ENCODE results near the gene ZNF480. TPM values are rescaled to one million over a fixed set of nuclear protein-coding genes. Genes with fewer than 3 reads are reported as not detected.
A peak's percentile ranks its signal among the peaks of the same experiment; 100 is the strongest.

The ZNF480 gene
- total and polyA plus RNA-seq, 2 donors (not counting 1 experiment from before 2014, with no cell fraction given) = 6.7 to 21.8 TPM

DNA sequence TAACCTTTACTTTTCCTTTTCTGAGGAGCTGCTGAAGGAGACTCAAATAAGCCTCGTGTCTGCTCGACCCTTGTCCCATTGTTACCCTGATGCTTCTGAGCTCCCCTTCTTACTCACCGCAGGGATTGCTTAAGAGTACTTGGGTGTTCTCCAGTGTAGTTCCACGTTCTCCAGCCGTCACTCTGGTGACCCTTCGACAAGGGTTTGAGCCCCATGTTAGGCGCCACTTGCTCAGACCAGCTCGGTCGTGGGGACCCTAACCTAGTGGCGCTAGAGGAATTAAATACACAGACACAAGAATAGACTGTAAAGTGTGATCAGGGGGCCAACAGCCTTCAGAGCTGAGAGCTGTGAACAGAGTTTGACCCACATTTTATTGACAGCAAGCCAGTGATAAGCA, 10.3 kb downstream of the ZNF480 start:
- Histone ChIP-seq H4K20me1 (ENCODE audit: control insufficient read depth, insufficient read depth, low read length, poor library complexity, severe bottlenecking) (no peaks in the 10 kb centered on the region), H3K79me2 (ENCODE audit: control insufficient read depth, insufficient read depth, low read length) (peaks cover 4% of the 10 kb centered on the region), H3K4me2 (replicated peaks; ENCODE audit: low read depth, low read length, poor library complexity, severe bottlenecking) (no peak overlapping the region), H3K4me1 (ENCODE audit: control insufficient read depth in 2 of 2, insufficient read depth in 2 of 2, low read length in 2 of 2) (no peaks in the 10 kb centered on the region), H3K36me3 (replicated peaks in 1 of 2; ENCODE audit: control extremely low read depth in 1 of 2, control insufficient read depth in 1 of 2, extremely low read depth in 1 of 2, insufficient read depth in 2 of 2, low read length in 1 of 2) (peaks cover 3 to 57% of the 10 kb centered on the region in 2 experiments), H3K4me3 (ENCODE audit: control extremely low read depth in 1 of 5, extremely low read depth in 1 of 5, insufficient read depth in 1 of 5, low read depth in 2 of 5, low read length in 4 of 5) (no peak overlapping the region), H2AFZ (ENCODE audit: insufficient read depth, low read depth, low read length, poor library complexity, severe bottlenecking) (no peak overlapping the region), H3K27ac (ENCODE audit: low read length in 2 of 2) (no peak overlapping the region), H3K27me3 (replicated peaks in 1 of 4; ENCODE audit: control extremely low read depth in 1 of 4, control insufficient read depth in 3 of 4, insufficient read depth in 4 of 4, low read length in 3 of 4) (no peaks in the 10 kb centered on the region), H3K9me3 (ENCODE audit: control extremely low read depth in 1 of 3, control insufficient read depth in 2 of 3, insufficient read depth in 1 of 3, low read length in 2 of 3) (peaks cover 12 to 82% (median 75%) of the 10 kb centered on the region in 3 donors), H3K9ac (ENCODE audit: low read length) (no peak overlapping the region)
- Mint-ChIP-seq H3K4me1 (no peaks in the 10 kb centered on the region), H3K27ac (no peak overlapping the region), H3K9me3 (ENCODE audit: insufficient read depth) (peaks cover 23% of the 10 kb centered on the region), H3K27me3 (no peaks in the 10 kb centered on the region), H3K4me3 (no peak overlapping the region)
- no peak for TF ChIP-seq EZH2 (IDR thresholded peaks at IDR 0.05; ENCODE audit: borderline replicate concordance, insufficient read depth, low read depth, low read length, poor library complexity, severe bottlenecking)
- TF ChIP-seq, protein P1, sequence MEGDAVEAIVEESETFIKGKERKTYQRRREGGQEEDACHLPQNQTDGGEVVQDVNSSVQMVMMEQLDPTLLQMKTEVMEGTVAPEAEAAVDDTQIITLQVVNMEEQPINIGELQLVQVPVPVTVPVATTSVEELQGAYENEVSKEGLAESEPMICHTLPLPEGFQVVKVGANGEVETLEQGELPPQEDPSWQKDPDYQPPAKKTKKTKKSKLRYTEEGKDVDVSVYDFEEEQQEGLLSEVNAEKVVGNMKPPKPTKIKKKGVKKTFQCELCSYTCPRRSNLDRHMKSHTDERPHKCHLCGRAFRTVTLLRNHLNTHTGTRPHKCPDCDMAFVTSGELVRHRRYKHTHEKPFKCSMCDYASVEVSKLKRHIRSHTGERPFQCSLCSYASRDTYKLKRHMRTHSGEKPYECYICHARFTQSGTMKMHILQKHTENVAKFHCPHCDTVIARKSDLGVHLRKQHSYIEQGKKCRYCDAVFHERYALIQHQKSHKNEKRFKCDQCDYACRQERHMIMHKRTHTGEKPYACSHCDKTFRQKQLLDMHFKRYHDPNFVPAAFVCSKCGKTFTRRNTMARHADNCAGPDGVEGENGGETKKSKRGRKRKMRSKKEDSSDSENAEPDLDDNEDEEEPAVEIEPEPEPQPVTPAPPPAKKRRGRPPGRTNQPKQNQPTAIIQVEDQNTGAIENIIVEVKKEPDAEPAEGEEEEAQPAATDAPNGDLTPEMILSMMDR (IDR thresholded peaks at IDR 0.05) = no peak
- 100% methylated on average over 6 of the region's 10 CpGs for WGBS (ENCODE audit: insufficient coverage)
- ChIA-PET POLR2A (no interaction called here), CTCF (no interaction called here)
- DNase-seq (peak; percentile 51), ATAC-seq (ENCODE audit: low read depth) (no peak)
- intact Hi-C loops (cut with micrococcal nuclease) = no loop called here

DNA sequence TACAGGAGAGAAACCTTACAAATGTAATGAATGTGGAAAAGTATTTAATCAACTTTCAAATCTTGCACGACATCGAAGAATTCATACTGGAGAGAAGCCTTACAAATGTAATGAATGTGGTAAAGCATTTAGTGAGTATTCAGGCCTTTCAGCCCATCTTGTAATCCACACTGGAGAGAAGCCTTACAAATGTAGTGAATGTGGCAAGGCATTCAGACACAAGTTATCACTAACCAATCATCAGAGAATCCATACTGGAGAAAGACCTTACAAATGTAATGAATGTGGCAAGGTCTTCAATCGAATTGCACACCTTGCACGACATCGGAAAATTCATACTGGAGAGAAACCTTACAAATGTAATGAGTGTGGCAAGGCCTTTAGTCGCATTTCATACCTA, 25.5 kb downstream of the ZNF480 start:
- WGBS (ENCODE audit: insufficient coverage) = no CpG with 5 or more reads among the region's 6 CpGs
- Histone ChIP-seq H3K79me2 (ENCODE audit: control insufficient read depth, insufficient read depth, low read length) (peaks cover 6% of the 10 kb centered on the region), H3K4me1 (ENCODE audit: control insufficient read depth in 2 of 2, insufficient read depth in 2 of 2, low read length in 2 of 2) (no peaks in the 10 kb centered on the region), H4K20me1 (ENCODE audit: control insufficient read depth, insufficient read depth, low read length, poor library complexity, severe bottlenecking) (no peaks in the 10 kb centered on the region), H3K9ac (ENCODE audit: low read length) (peak overlapping the region; percentile 9), H3K27me3 (replicated peaks in 1 of 4; ENCODE audit: control extremely low read depth in 1 of 4, control insufficient read depth in 3 of 4, insufficient read depth in 4 of 4, low read length in 3 of 4) (no peaks in the 10 kb centered on the region), H3K36me3 (replicated peaks in 1 of 2; ENCODE audit: control extremely low read depth in 1 of 2, control insufficient read depth in 1 of 2, extremely low read depth in 1 of 2, insufficient read depth in 2 of 2, low read length in 1 of 2) (peaks cover 10 to 55% of the 10 kb centered on the region in 2 experiments), H3K4me2 (replicated peaks; ENCODE audit: low read depth, low read length, poor library complexity, severe bottlenecking) (no peak overlapping the region), H2AFZ (ENCODE audit: insufficient read depth, low read depth, low read length, poor library complexity, severe bottlenecking) (no peak overlapping the region), H3K27ac (ENCODE audit: low read length in 2 of 2) (no peak overlapping the region), H3K4me3 (ENCODE audit: control extremely low read depth in 1 of 5, extremely low read depth in 1 of 5, insufficient read depth in 1 of 5, low read depth in 2 of 5, low read length in 4 of 5) (peak overlapping the region in 1 of 5 experiments; percentile 42), H3K9me3 (ENCODE audit: control extremely low read depth in 1 of 3, control insufficient read depth in 2 of 3, insufficient read depth in 1 of 3, low read length in 2 of 3) (peaks cover 45 to 96% (median 46%) of the 10 kb centered on the region in 3 donors)
- Mint-ChIP-seq H3K27ac (no peak overlapping the region), H3K4me1 (no peaks in the 10 kb centered on the region), H3K9me3 (ENCODE audit: insufficient read depth) (peaks cover 22% of the 10 kb centered on the region), H3K4me3 (no peak overlapping the region), H3K27me3 (no peaks in the 10 kb centered on the region)
- ChIA-PET CTCF (no interaction called here), POLR2A (no interaction called here)
- TF ChIP-seq, protein P1 (IDR thresholded peaks at IDR 0.05) = no peak
- no peak for TF ChIP-seq EZH2 (IDR thresholded peaks at IDR 0.05; ENCODE audit: borderline replicate concordance, insufficient read depth, low read depth, low read length, poor library complexity, severe bottlenecking)
- no peak for ATAC-seq (ENCODE audit: low read depth)
- no peak for DNase-seq
- intact Hi-C loops (cut with micrococcal nuclease) = no loop called here

Measured in B cell (primary cell).